CD4-positive, alpha-beta T cell treated with Interleukin-15 for 4 hours (primary cell): ENCODE data around the gene SAMD8.

Source experiments
- DNase-seq: peaks from one replicate; pipeline ENCODE4 v3.0.0-alpha.2; 2020; ENCODE audit warnings: low spot score

SAMD8 gene

GRCh38 chr10:75223507-75223906 is 112.1 kb downstream of the SAMD8 start:
- no peak for DNase-seq

GRCh38 chr10:75226095-75226494 is 114.6 kb downstream of the SAMD8 start:
- no peak for DNase-seq

GRCh38 chr10:75226656-75227055 is 115.2 kb downstream of the SAMD8 start:
- no peak for DNase-seq

- no peak for DNase-seq
Measured at GRCh38 chr10:75228278-75228677, 116.8 kb downstream of the SAMD8 start.

GRCh38 chr10:75228834-75229233 is 117.4 kb downstream of the SAMD8 start:
- no peak for DNase-seq

GRCh38 chr10:75229971-75230370 is 118.5 kb downstream of the SAMD8 start:
- no peak for DNase-seq

- DNase-seq, result peak; percentile 95
Measured at GRCh38 chr10:75230600-75231038, 119.2 kb downstream of the SAMD8 start.
